ENCODE data around the gene CLCN5.
A peak's percentile ranks its signal among the peaks of the same experiment; 100 is the strongest.

Gene CLCN5

DNA sequence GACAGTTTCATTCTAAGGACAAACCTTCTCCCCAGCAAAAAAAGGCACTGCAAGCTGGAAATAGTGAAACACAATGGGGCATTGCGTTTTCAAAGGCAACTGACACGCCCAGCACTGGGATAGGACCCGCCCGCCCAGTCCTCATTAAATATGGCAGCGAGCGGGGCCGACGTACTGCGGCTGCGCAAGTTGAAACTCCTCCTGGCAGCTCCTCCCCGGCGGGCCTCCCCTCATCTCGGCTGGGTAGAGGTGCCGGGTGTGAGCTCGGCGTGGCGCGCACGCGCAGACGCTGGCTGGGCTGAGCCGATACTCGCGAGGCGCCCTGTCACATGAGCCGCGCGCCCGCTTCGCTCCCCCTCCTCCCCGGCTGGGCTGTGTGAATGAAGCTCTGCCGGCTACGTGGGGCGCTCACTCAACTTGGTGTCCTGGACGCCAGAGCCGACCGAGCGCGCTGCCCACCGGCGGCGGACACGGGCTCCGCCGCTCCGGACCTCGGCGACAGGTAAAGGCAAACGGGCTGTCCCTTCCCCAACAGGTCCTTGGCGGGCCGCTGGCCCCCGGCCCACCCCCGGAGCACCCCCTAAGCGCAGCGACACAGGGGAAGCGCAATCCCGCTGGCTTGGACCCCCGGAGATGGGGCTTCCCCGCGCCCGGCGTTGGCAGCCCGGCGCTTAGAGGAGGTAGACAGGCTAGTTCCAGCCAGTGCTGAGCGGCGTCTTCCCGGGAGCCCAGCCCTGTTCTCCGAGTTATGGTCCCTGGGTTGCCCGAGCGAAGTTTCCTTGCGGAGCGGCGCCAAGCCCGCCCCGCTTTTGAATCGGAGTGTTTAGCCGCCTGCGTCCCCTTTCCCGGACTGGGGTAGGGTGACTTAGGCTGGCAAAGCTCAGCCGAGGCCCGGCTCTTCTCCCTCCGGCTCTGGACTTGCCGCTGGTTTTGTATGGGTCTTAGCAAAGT lies at the start of gene CLCN5:
Gene CLCN5, plus strand, starts transcription at position 306 of the 951 bp plus-strand sequence. CDS start 2,703 bp downstream, outside the sequence.
- DNase-seq: peak; percentile 90

DNA sequence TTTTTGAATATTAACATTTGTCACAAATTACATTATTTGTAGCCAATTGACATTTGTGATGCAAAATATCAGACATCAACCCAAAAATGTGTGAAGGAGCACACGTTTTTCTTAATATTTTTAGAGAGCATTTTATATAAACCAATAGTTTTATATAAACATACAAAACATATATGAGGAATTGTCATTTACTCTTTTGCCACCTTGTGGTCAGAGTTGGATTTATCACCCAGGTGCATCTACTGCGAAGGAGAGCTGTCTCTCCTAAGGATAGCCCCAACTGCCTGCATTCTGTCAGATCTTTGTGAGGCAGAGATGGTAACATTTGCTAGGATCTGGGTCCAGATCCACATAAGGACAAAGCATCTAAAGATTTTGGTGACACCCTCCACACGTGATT lies 45.6 kb upstream of the CLCN5 start:
- peak; percentile 36 for DNase-seq

DNA sequence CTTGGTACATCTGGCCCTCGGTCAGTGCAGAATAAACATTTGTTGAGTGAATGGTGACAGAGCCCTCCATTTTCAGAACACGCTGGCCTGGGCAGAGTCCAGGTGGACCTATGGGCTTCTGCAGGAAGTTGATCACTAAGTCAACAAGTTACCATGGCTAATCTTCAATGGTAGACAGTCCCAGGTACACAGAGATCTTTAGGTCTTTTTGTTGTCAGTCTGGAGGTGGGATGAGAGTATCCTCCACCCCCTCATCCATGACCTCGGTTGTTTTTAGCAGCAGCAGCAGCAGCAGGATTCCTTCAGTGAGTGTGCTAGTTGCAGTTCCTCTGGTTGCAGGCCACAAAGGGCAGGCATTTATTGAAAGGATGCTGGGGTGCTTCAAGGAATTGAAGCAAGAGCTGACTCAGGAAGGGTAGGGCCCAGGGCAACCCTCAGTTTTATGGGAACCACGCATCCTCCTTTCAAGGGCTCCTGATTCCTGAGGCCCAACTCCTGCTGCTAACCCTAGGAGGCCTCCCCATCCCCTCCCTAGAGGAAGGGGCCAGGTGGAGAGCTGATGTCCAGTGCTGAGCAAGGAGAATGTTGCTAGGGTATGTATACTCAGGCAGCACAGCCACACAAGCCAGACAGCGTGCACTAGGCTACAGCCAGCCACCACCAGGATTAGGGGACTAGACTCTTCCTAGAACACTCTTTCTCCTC lies 44.8 kb upstream of the CLCN5 start:
- no peak for DNase-seq

DNA sequence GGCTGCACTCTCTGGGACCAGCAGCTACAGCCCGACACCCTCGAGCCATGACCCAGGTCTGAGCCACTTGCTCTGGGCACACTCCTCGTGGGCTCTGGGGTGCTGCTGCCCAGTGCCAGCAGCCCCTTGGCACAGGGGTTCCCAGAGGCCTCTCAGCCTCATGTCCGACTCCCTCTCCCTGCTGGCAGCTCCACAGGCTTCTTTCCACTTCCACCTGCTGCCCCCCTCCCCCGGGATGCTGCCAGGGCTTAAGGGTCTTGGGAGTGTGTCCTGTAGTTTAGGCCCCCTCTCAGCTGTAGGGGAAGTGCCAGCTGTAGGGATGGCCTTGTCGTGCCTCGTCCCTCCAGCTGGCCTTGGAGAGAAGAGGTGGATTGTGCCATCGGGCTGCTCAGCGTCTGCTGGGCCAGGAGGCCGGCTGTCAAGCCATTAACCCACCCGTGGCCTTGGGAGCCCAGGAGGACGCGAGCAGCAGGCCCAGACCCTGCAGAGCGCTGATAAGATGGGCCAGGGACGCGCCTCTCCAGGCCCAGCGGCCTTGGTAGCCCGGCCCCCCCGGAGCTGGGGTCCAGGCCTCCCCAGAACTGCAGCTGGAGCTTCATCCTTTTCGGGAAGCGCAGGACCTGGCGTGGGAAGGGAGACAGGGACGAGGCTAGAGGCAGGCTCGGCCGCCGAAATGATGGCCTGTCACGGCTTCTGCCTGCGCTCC lies 44.1 kb upstream of the CLCN5 start:
- DNase-seq: no peak

DNA sequence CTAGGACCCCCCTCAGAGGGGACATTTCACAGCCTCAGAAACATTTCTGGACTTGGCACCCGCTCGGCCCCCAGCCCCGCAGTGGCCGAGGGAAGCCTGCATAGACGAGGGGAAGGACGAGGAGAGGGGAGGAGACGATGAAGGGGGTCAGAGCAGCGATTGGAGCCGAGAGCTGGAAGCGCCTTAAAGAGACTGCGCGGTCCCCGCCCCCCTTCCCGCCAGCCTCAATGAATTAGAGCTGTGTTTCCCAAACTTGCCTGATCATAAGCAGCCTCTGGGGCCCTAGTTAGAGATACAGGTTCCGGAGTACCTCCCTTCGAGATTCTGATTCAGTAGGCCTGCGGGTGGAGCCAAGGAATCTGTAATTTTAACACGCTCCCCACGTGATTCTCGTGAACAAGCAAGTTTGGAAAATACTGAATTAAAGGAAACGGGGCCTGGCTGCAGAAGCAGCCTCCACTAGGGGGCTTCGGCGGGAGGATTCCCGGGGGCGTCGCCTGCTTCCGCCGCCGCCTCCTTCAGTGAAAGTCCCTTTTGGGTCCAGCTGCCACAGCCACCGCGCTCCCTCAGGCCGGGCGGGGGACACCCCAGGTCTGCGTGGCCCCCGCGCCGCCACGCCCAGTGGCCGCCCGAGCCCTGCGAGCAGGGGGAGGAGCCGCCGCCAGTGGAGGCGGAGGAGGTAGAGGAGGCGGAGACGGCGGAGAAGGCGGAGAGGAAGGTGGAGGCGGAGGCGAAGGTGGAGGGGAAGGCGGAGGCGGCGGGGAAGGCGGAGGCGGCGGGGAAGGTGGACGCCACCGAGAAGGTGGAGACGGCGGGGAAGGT lies 43.4 kb upstream of the CLCN5 start, which contains the start of gene USP27X:
Gene USP27X, plus strand, starts transcription at position 651 of the 822 bp plus-strand sequence. CDS start 824 bp downstream, outside the sequence.
- DNase-seq: peak; percentile 64

DNA sequence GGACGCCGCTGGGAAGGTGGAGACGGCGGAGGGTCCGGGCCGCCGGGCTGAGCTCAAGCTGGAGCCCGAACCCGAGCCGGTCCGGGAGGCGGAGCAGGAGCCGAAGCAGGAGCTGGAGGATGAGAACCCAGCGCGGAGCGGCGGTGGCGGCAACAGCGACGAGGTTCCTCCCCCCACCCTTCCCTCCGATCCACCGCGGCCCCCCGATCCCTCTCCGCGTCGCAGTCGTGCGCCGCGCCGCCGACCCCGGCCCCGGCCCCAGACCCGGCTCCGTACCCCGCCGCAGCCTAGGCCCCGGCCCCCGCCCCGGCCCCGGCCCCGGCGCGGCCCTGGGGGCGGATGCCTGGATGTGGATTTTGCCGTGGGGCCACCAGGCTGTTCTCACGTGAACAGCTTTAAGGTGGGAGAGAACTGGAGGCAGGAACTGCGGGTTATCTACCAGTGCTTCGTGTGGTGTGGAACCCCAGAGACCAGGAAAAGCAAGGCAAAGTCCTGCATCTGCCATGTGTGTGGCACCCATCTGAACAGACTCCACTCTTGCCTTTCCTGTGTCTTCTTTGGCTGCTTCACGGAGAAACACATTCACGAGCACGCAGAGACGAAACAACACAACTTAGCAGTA lies 42.6 kb upstream of the CLCN5 start:
- peak; percentile 20 for DNase-seq

DNA sequence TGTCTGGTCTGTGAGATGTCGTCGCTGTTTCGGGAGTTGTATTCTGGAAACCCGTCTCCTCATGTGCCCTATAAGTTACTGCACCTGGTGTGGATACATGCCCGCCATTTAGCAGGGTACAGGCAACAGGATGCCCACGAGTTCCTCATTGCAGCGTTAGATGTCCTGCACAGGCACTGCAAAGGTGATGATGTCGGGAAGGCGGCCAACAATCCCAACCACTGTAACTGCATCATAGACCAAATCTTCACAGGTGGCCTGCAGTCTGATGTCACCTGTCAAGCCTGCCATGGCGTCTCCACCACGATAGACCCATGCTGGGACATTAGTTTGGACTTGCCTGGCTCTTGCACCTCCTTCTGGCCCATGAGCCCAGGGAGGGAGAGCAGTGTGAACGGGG lies 41.7 kb upstream of the CLCN5 start:
- DNase-seq: no peak

DNA sequence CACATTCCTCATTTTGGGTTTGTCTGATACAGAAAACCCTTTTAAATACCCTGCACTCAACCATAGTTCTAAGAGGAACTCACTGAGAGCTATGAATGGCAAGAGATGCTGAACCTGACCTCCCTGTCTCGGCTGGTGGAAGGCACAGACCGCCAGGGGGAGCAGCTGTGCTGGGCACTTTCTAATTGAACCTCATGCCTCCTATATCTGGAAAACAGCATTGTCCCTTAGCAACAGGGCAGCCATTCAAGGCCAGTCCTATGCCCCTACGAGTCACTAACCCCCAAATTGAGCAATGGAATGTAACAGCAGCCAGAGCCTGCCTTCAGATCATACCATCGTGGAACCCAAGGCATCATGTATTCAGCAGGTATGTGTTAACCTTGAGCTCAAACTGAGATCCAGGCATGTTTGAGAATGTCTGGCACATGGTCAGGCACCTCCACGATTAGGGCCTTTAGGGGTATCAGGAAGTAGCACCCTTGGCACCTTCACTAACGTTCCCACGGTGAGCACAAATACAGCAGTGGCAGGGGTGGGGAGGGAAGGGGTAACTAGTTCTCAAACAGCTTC lies 38.0 kb upstream of the CLCN5 start:
- peak; percentile 5 for DNase-seq

DNA sequence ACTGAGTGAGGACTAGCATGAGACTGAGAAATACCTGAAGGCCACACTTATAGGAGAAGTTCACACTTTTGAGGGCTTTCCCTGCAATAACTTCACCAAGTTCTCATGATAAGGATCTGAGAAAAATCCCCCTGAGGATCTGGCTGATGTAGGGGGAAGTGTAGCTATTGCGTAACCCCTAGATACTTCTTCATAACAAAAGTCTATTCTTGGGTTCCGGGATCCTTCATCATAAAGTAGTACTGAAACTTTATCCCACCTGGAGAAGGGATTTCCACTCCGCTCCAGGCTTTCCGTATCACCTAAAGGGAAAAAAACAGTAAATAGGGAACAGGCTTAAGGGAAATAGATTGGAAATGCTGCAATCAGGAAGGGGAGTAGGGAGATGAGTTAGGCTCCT lies 29.9 kb upstream of the CLCN5 start:
- DNase-seq: no peak

DNA sequence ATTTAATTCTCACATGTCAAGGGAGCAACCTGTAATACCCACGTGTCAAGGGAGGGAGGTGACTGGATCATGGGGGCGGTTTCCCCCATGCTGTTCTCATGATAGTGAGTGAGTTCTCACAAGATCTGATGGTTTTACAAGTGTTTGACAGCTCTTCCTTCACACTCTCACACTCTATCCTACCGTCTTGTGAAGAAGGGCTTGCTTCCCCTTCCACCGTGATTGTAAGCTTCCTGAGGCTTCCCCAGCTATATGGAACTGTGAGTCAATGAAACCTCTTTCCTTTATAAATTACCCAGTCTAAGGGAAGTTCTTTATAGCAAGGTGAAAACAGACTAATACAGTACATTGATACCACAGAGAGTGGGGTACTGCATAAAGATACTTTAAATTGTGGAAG lies 25.4 kb upstream of the CLCN5 start:
- DNase-seq: no peak

DNA sequence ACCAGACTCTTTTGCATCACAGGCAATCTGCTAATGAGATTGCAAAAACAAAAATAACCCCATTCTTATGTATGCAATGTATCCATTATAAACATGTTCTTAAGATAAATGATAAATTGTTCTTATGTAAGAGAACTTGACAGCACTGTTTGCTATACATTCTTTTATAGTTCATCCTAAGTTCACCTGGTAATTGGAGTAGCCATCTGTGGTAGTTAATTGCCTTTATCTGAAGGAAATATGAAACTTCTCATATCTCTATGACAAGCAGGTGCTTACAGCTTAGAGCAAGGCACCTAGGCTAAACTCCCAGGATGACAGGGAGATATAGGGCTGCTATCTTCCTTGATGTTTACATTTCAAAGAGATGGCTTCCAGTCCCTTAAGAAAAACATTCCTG lies 21.3 kb upstream of the CLCN5 start:
- peak; percentile 2 for DNase-seq

DNA sequence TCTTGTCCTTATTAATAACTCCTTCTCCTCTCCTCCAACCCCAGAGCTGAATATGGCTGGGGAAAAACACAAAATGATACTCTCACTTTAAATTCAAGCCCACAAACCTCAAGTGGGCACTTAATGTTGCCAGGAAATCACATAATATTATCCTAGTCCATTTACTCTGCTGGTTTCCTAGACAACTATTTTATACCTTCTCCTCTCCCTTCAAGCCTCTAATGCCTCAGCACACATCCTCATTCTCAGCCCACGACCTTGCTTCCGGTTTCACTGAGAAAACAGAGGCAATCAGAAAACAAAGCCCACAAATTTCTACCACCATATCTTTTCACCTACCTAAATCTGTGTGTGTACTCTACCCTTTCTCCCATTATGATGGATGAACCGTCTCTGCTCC lies 12.1 kb upstream of the CLCN5 start:
- DNase-seq: peak; percentile 52

DNA sequence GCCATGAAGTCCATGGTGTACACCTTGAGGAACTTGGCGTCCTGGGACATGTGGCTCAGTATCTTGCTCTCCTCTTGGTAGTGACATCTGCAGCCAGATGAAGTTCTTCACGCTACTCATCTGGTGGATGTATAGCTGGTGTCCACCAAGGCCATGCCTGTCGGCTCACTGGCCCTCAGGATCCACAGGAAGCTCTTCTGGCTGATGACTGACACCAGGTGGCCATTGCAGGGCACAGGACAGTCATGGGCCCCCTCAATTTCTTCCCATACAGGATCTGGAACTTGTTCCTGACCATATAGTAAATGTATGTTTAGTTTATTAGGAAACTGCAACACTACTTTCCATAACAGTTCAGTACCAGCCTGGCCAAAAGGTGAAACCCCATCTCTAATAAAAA lies 10.3 kb upstream of the CLCN5 start:
- DNase-seq: no peak

DNA sequence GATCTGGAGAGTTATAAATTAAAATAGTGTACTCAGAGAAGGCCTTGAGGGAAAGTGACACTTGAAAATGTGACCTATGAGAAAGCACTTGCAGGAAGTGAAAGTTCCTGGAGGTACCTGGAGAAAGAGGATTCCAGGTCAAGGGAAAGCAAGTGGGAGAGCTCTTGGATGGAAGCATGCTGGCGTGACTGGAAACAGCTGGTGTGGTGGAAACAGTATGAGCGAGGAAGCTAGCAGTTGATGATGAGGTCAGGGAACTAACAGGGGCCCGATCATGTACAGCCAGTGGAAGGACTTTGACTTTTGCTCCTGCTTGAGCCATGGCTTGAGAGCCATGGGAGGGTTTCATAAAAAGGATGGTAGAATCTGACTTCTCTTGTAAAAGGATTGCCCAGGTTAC lies 9.5 kb upstream of the CLCN5 start:
- DNase-seq: no peak

DNA sequence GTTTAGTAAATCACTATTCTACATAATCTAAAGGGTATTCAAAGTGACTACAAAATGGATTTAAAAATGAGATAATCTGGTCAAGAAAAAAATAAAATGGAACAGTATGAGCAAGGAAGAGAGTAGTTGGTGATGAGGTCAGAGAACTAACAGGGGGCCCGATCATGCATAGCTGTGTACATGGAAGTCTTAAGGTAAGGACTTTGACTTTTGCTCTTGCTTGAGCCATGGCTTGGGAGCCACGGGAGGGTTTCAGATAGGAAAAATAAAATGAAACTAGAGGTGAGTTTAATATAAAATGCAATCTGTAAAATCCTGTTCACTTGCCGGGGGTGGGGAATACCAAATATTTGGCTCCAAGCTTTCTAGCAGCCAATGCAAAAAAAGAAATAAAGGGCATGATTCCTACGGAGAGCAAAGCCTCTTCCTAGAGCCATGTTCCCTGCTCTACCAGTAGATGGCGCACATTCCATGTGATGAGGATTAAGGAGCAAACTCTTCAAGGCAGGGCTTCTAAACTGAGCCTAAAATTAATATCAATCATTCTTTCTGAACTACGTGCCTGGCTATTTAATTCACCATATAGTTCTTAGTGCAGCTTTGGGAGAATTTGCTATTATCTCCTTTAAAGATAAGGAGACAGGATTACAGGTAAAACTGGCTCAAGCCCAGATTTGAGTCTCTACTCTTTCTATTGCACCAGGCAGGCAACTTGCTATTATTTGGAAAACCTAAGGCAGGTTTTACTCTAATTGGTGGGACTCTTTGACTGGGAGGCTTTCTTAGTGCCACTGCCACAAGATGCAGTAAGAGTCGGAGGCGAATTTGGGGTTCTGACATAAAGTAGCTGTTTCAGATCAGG lies 6.8 kb upstream of the CLCN5 start:
- peak; percentile 50 for DNase-seq

DNA sequence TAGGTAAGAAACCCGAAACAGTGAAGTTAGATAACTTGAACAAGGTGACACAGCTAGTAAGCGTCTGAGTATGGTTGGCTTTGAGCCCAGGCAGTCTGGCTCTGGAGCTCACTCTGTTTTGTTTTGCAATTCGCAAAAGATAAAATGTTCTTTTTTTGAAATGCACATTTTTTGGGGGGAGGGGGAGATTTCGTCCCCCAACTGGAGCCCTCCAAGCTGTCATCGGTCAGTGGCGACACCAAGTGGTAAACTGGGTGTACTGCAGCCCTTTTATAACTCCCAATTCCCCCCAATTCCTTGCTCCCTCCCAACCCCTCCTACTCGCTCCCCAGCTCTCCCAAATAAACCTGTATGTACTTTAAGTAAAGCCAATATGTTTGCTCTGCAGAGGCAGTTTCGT lies 2.8 kb upstream of the CLCN5 start:
- DNase-seq: peak; percentile 1

DNA sequence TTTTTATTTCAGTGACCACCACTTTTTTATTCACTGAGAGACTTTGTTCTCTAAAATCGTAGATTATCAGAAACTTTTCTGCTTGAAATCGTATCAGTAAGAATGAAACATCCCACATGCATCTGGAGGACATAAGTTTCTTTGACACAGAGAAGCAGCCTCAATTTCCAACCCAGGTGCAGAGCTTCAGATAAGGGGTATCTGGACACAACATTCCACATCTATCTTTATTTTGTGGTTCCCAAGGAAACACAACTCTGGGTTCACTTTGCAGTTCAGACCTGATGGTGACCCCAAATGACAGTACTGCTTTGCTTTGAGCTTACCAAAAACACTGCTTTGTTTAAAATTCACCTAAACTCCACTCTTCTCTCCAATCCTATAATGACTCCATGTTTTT lies 1.3 kb upstream of the CLCN5 start:
- no peak for DNase-seq

DNA sequence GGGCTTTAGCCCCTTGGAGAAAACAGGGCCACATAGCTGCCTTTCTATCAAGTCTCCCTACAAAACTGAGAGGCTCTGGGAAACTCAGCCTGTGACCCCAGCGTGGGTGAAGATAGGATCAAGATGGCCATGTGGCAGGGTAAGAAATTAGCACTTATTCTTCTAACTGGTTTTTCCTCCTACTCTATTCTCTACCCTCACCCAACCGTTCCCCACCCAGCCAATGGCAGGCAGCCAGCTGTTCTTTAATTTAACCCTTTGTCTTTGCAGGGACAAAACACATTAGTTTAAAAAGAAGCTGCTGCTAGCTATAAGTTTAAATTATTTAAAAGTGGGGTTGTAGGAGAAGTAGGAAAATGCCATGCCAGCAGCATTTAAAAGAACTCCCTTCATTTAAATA lies 2.8 kb downstream of the CLCN5 start:
- no peak for DNase-seq

DNA sequence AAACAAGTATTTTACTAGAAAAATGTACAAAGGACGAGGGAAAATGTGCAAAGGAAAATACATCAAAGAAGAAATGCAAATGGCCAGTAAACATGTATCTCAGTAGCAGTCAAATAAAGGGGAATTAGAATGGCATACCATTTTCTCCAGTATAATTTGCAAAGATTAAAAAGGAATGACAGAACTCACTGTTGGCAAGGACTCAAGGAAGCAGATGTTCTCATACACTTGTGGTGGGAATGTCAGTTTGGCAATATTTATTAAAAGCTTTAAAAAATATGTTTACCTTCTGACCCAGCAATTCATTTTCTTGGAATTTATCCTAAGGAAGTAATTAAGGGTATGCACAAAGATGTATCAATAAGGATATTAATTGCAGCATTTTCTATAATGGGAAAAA lies 7.6 kb downstream of the CLCN5 start:
- DNase-seq: no peak

DNA sequence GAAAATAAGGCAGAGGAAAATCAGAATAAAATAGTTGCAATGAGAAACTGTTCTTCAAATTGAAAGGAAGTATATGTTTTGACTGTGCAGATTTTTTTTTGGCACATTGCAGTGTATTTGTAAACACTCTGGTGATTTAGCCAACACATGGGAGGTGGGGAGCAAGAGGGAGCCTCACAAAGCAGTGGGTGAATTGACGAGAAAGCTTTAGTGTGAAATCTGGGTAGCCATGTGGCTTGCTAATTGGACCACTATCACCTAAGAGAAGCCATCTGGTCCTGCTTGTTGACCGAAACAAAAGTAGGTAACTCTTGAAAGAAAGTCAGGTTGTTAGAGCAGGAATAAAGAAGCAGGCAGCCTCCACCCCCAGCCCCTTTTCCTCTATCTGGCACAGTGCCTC lies 10.4 kb downstream of the CLCN5 start:
- no peak for DNase-seq

DNA sequence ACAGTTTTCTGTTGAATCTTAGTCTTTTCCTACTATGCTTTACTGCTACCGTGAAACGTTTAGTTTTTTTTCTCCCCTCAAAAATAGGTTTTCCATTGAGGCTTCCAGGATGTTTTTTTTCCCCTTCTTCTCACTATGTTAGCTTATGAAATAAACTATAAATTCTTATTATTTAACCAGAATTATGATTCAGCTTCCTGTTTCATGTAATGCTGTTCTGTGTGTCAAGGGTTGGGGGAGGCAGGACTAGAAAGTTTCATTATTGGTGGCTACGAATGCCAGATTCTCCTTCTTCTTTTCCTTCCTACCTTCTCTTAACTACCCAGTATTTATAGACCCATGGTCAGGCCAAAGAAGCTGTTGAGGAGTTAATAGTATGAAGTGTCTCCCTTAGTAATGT lies 11.8 kb downstream of the CLCN5 start:
- DNase-seq: no peak
